Endodermal cell (in vitro differentiated cells): ENCODE data around the gene PRRX2. TPM values are rescaled to one million over a fixed set of nuclear protein-coding genes. Genes with fewer than 3 reads are reported as not detected.

Source experiments
- DNase-seq: peaks from one replicate; pipeline ENCODE4 v3.0.0-alpha.2; 2017
- H3K27ac ChIP-seq: 2 replicates; pipeline ENCODE4 v1.5.1; 2013; ENCODE audit warnings: mild to moderate bottlenecking, low read depth, low read length, moderate library complexity
- H3K27me3 ChIP-seq: 2 replicates; pipeline ENCODE4 v1.6.1; 2013; ENCODE audit warnings: mild to moderate bottlenecking, low read length, moderate library complexity; ENCODE audit not compliant: insufficient read depth, control insufficient read depth, poor library complexity, severe bottlenecking
- H3K36me3 ChIP-seq: 2 replicates; pipeline ENCODE4 v1.7.0; 2013; ENCODE audit warnings: mild to moderate bottlenecking, low read length, moderate library complexity; ENCODE audit not compliant: control insufficient read depth, insufficient read depth
- H3K4me1 ChIP-seq: one replicate; pipeline ENCODE4 v1.7.0; 2013; ENCODE audit warnings: low read length; ENCODE audit not compliant: control insufficient read depth, insufficient read depth
- H3K4me3 ChIP-seq: 2 replicates; pipeline ENCODE4 v1.5.1; 2013; ENCODE audit warnings: mild to moderate bottlenecking, low read length, moderate library complexity
- H3K9ac ChIP-seq: 2 replicates; pipeline ENCODE4 v1.6.1; 2013; ENCODE audit warnings: mild to moderate bottlenecking, low read length, moderate library complexity; ENCODE audit not compliant: poor library complexity, severe bottlenecking; ENCODE audit errors: extremely low read depth
- H3K9me3 ChIP-seq: 2 replicates; pipeline ENCODE4 v1.6.1; 2013; ENCODE audit warnings: mild to moderate bottlenecking, low read length, moderate library complexity; ENCODE audit not compliant: control insufficient read depth
- H3K27ac Mint-ChIP-seq: 2 replicates; pipeline ENCODE4 v1.8.0; 2020; ENCODE audit warnings: mixed read lengths
- H3K27me3 Mint-ChIP-seq: 2 replicates; pipeline ENCODE4 v1.8.0; 2021; ENCODE audit warnings: mild to moderate bottlenecking, mixed read lengths; ENCODE audit not compliant: insufficient read depth
- H3K36me3 Mint-ChIP-seq: 2 replicates; pipeline ENCODE4 v1.8.0; 2020; ENCODE audit warnings: low read depth, mixed read lengths
- H3K4me1 Mint-ChIP-seq: 2 replicates; pipeline ENCODE4 v1.8.0; 2020; ENCODE audit warnings: mixed read lengths
- H3K4me3 Mint-ChIP-seq: 2 replicates; pipeline ENCODE4 v1.8.0; 2020; ENCODE audit warnings: mild to moderate bottlenecking, moderate library complexity, mixed read lengths
- H3K9me3 Mint-ChIP-seq: 2 replicates; pipeline ENCODE4 v1.8.0; 2020; ENCODE audit warnings: mild to moderate bottlenecking, mixed read lengths
- WGBS, 2 experiments: methylation state at CpG; one replicate each; pipeline versions ENCODE4 v1.1.5 to v1.1.7; 2013; ENCODE audit warnings: missing lambda C conversion rate in 2 of 2, mixed read lengths in 1 of 2; ENCODE audit not compliant: insufficient coverage in 1 of 2, insufficient read length in 1 of 2; 5-methylcytosine and 5-hydroxymethylcytosine counted together
- total RNA-seq, 2 donors: library from RNA; stranded (reverse); fragmentation: NEBNext Ultra II Directional in 1 of 2; extraction: Animal tissue kit (Norgen Biotek cat#: 25700) in 1 of 2; gene quantifications; 2 replicates in 1 of 2; 3 replicates in 1 of 2; pipeline ENCODE4 v1.2.1, GENCODE V29; 2021
- TF ChIP-seq, protein P1 (sequence below): fragments of 200-600 bp; sonication (generic); conservative IDR thresholded peaks from 2 replicates; pipeline ENCODE4 v1.5.0; 2021; ENCODE audit warnings: antibody characterized with exemption, mild to moderate bottlenecking

Gene PRRX2
- total RNA-seq, 2 donors from 2014 or later: 1.0 to 3.8 TPM

DNA sequence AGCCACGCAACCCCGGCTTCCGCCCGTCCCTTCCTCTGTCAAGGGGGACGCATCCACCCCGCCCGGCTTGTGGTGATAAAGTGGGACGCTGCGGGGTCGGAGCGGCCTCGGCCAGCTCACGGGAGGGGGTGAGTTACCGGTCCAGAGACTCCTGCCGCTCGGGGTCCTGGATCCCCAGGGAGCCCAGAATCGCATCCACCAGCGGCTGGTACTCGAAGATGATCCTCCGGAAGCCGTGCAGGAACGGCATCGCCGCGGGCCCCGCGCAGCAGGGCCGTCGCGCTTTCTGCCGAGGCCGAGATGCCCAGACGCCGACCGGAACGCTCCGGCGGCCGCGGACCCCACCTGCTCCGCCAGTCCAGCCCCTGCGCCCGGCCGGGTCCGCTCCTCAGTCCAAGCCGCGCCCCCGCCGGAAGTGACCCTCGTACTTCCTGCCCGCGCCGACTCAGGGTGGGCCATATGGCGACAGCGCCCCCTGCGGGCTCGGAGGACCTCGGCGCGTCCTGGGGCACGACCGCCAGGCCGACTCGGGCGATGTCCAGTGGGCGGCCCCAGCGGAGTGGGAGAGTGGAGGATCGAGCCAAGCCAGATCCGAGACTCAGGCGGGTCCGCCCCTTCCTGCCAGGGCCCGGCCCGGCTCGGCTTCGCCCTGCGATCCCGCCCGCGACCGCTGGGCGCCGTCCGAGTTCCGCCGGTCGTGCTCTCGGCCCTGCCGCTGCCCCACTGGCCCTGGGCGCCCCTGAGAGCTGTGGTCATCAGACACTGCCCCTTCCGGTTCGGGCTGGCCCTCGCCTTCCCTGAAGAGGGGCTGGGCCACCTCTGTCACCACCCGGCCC, 23.5 kb upstream of the PRRX2 start, which contains the start of gene ASB6:
Gene ASB6 (minus strand): TSS at position 402 of the 836 bp plus-strand sequence. CDS start 152 bp downstream, at position 250.
- H3K9me3 Mint-ChIP-seq: no peaks in the 10 kb centered on the region
- H3K4me1 Mint-ChIP-seq: peaks cover 10% of the 10 kb centered on the region
- Histone ChIP-seq H3K4me3 (peak within 1 kb of the TSS; percentile 92), H3K9me3 (no peaks in the 10 kb centered on the region), H3K27ac (peak within 1 kb of the TSS; percentile 44), H3K27me3 (no peaks in the 10 kb centered on the region), H3K36me3 (peaks cover 24% of the 10 kb centered on the region), H3K9ac (peak within 1 kb of the TSS; percentile 68), H3K4me1 (peaks cover 6% of the 10 kb centered on the region)
- peaks cover 12% of the 10 kb centered on the region for H3K36me3 Mint-ChIP-seq
- no peaks in the 10 kb centered on the region for H3K27me3 Mint-ChIP-seq
- DNase-seq: peak; percentile 100
- TF ChIP-seq, protein P1, sequence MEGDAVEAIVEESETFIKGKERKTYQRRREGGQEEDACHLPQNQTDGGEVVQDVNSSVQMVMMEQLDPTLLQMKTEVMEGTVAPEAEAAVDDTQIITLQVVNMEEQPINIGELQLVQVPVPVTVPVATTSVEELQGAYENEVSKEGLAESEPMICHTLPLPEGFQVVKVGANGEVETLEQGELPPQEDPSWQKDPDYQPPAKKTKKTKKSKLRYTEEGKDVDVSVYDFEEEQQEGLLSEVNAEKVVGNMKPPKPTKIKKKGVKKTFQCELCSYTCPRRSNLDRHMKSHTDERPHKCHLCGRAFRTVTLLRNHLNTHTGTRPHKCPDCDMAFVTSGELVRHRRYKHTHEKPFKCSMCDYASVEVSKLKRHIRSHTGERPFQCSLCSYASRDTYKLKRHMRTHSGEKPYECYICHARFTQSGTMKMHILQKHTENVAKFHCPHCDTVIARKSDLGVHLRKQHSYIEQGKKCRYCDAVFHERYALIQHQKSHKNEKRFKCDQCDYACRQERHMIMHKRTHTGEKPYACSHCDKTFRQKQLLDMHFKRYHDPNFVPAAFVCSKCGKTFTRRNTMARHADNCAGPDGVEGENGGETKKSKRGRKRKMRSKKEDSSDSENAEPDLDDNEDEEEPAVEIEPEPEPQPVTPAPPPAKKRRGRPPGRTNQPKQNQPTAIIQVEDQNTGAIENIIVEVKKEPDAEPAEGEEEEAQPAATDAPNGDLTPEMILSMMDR: peak; percentile 100
- H3K4me3 Mint-ChIP-seq: peak within 1 kb of the TSS; percentile 69
- peak within 1 kb of the TSS; percentile 89 for H3K27ac Mint-ChIP-seq
- 0 to 1% methylated on average over 55 to 93 of the region's 93 CpGs for WGBS, 2 experiments

DNA sequence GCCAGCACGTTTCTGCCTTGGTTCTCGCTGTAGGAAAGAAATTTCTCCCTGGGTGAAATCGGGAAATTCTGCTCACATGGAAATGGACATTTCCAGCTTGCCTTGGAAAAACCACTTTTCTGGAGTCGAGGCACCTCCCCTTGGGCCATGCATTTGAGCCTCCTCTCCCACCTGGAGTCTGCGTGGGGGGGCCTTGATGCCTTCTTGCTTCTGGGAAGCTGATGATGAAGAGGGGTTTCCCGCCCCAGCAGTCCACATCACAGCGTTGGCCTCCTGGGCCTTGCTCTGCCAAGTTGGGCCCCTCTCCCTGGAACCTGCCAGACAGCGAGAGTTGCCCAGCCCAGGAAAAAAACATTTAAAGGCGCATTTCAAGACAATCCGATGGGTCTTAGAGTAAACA, 21.7 kb upstream of the PRRX2 start:
- Histone ChIP-seq H3K36me3 (peaks cover 10% of the 10 kb centered on the region), H3K27ac (no peak overlapping the region), H3K9ac (no peak overlapping the region), H3K4me3 (no peak overlapping the region), H3K4me1 (peaks cover 6% of the 10 kb centered on the region), H3K27me3 (no peaks in the 10 kb centered on the region), H3K9me3 (no peaks in the 10 kb centered on the region)
- no peak for DNase-seq
- 92 to 96% methylated on average over 7 to 8 of the region's 10 CpGs for WGBS, 2 experiments
- no peaks in the 10 kb centered on the region for H3K36me3 Mint-ChIP-seq
- no peak overlapping the region for H3K4me3 Mint-ChIP-seq
- TF ChIP-seq, protein P1: no peak
- no peaks in the 10 kb centered on the region for H3K9me3 Mint-ChIP-seq
- no peaks in the 10 kb centered on the region for H3K27me3 Mint-ChIP-seq
- no peak overlapping the region for H3K27ac Mint-ChIP-seq
- peaks cover 10% of the 10 kb centered on the region for H3K4me1 Mint-ChIP-seq

DNA sequence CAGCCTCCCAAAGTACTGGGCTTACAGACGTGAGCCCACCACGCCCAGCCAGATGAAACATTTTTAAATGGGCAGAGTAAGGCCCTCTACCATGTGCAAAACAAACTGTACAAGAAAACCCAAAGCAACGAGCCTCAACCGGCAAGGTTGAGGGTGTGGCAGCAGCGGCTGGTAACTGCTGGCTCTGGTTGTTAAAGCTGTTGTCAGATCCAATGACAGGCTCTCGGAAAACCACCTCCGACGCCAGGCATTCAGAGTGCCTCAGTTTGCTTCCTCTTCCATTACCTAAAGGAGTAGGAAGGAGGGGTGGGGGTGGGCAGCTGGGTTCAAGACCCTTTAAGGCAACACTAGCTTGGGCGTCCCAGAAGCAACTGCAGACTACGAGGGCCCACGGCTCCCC, 21.1 kb upstream of the PRRX2 start:
- Histone ChIP-seq H3K4me3 (no peak overlapping the region), H3K9ac (no peak overlapping the region), H3K4me1 (peaks cover 6% of the 10 kb centered on the region), H3K27me3 (no peaks in the 10 kb centered on the region), H3K36me3 (peaks cover 3% of the 10 kb centered on the region), H3K27ac (no peak overlapping the region), H3K9me3 (no peaks in the 10 kb centered on the region)
- no peak overlapping the region for H3K27ac Mint-ChIP-seq
- TF ChIP-seq, protein P1: no peak
- WGBS, 2 experiments: 92 to 93% methylated on average over 9 to 11 of the region's 11 CpGs
- H3K4me1 Mint-ChIP-seq: peaks cover 10% of the 10 kb centered on the region
- H3K36me3 Mint-ChIP-seq: no peaks in the 10 kb centered on the region
- H3K27me3 Mint-ChIP-seq: no peaks in the 10 kb centered on the region
- DNase-seq: no peak
- no peaks in the 10 kb centered on the region for H3K9me3 Mint-ChIP-seq
- H3K4me3 Mint-ChIP-seq: no peak overlapping the region
